ENCODE data around the gene ARGLU1. TPM values are rescaled to one million over a fixed set of nuclear protein-coding genes. Genes with fewer than 3 reads are reported as not detected.

Gene ARGLU1
- total RNA-seq, 1 donor from 2014 or later = 142 TPM

GRCh38 chr13:106530980-106531481, 36.9 kb downstream of the ARGLU1 start:
- H3K4me3 Mint-ChIP-seq = peak overlapping the region; percentile 96
- no peaks in the 10 kb centered on the region for H3K9me3 Mint-ChIP-seq
- peaks cover 15% of the 10 kb centered on the region for H3K36me3 Mint-ChIP-seq (ENCODE audit: low read depth)
- peak overlapping the region; percentile 52 for H3K27ac Mint-ChIP-seq (ENCODE audit: unreplicated experiment)
- no peak for DNase-seq (ENCODE audit: low read depth, low spot score)
- TF ChIP-seq CTCF (conservative IDR thresholded peaks at IDR 0.05) = no peak
- peaks cover 76% of the 10 kb centered on the region for H3K4me1 Mint-ChIP-seq
- H3K27me3 Mint-ChIP-seq (ENCODE audit: low read depth) = peaks cover 10% of the 10 kb centered on the region

GRCh38 chr13:106530171-106530851, 37.6 kb downstream of the ARGLU1 start:
- H3K4me3 Mint-ChIP-seq = peak overlapping the region; percentile 96
- peaks cover 10% of the 10 kb centered on the region for H3K27me3 Mint-ChIP-seq (ENCODE audit: low read depth)
- no peaks in the 10 kb centered on the region for H3K9me3 Mint-ChIP-seq
- H3K4me1 Mint-ChIP-seq = peaks cover 83% of the 10 kb centered on the region
- H3K27ac Mint-ChIP-seq (ENCODE audit: unreplicated experiment) = peak overlapping the region; percentile 30
- no peak for DNase-seq (ENCODE audit: low read depth, low spot score)
- H3K36me3 Mint-ChIP-seq (ENCODE audit: low read depth) = peaks cover 15% of the 10 kb centered on the region
- no peak for TF ChIP-seq CTCF (conservative IDR thresholded peaks at IDR 0.05)

GRCh38 chr13:106529415-106530170, 38.3 kb downstream of the ARGLU1 start:
- H3K4me3 Mint-ChIP-seq = peak overlapping the region; percentile 96
- H3K27ac Mint-ChIP-seq (ENCODE audit: unreplicated experiment) = peak overlapping the region; percentile 37
- TF ChIP-seq CTCF (conservative IDR thresholded peaks at IDR 0.05) = no peak
- DNase-seq (ENCODE audit: low read depth, low spot score) = no peak
- H3K36me3 Mint-ChIP-seq (ENCODE audit: low read depth) = peaks cover 15% of the 10 kb centered on the region
- peaks cover 10% of the 10 kb centered on the region for H3K27me3 Mint-ChIP-seq (ENCODE audit: low read depth)
- H3K9me3 Mint-ChIP-seq = no peaks in the 10 kb centered on the region
- peaks cover 86% of the 10 kb centered on the region for H3K4me1 Mint-ChIP-seq

- no peak for TF ChIP-seq CTCF (conservative IDR thresholded peaks at IDR 0.05)
- Mint-ChIP-seq H3K36me3 (ENCODE audit: low read depth) (peaks cover 15% of the 10 kb centered on the region), H3K27ac (ENCODE audit: unreplicated experiment) (peak overlapping the region; percentile 37), H3K27me3 (ENCODE audit: low read depth) (peaks cover 10% of the 10 kb centered on the region), H3K4me3 (peak overlapping the region; percentile 96), H3K9me3 (no peaks in the 10 kb centered on the region), H3K4me1 (peaks cover 94% of the 10 kb centered on the region)
- no peak for DNase-seq (ENCODE audit: low read depth, low spot score)
These were observed 39.1 kb downstream of the ARGLU1 start for GRCh38 chr13:106528718-106529414.

- H3K27ac Mint-ChIP-seq (ENCODE audit: unreplicated experiment) = peak overlapping the region; percentile 63
- peak overlapping the region; percentile 47 for H3K4me3 Mint-ChIP-seq
- H3K4me1 Mint-ChIP-seq = peaks cover 96% of the 10 kb centered on the region
- peaks cover 9% of the 10 kb centered on the region for H3K36me3 Mint-ChIP-seq (ENCODE audit: low read depth)
- no peaks in the 10 kb centered on the region for H3K9me3 Mint-ChIP-seq
- TF ChIP-seq CTCF (conservative IDR thresholded peaks at IDR 0.05) = no peak
- peaks cover 5% of the 10 kb centered on the region for H3K27me3 Mint-ChIP-seq (ENCODE audit: low read depth)
- no peak for DNase-seq (ENCODE audit: low read depth, low spot score)
These were observed 40.1 kb downstream of the ARGLU1 start for GRCh38 chr13:106527826-106528225.

Data from neural crest cell (in vitro differentiated cells).